Neural progenitor cell (in vitro differentiated cells): ENCODE data around the gene KRT80. TPM values are rescaled to one million over a fixed set of nuclear protein-coding genes. Genes with fewer than 3 reads are reported as not detected.
A peak's percentile ranks its signal among the peaks of the same experiment; 100 is the strongest.

Experiments used
- DNase-seq: peaks from one replicate; pipeline ENCODE4 v3.0.0-alpha.2; 2016; ENCODE audit warnings: low spot score
- H2AFZ ChIP-seq: fragments of 200-600 bp; sonication (generic); replicated peaks from 2 replicates; pipeline ENCODE4 v1.6.1; 2016; ENCODE audit warnings: antibody characterized with exemption
- H3F3A ChIP-seq: fragments of 200-600 bp; sonication (generic); 2 replicates; pipeline ENCODE4 v1.6.1; 2016; ENCODE audit warnings: antibody characterized with exemption, low read depth
- H3K27ac ChIP-seq: fragments of 200-600 bp; sonication (generic); 2 replicates; pipeline ENCODE4 v1.5.1; 2016; ENCODE audit warnings: mild to moderate bottlenecking
- H3K27me3 ChIP-seq: fragments of 200-600 bp; sonication (generic); 2 replicates; pipeline ENCODE4 v1.6.1; 2016; ENCODE audit warnings: mild to moderate bottlenecking, moderate library complexity
- H3K36me3 ChIP-seq: fragments of 200-600 bp; sonication (generic); 2 replicates; pipeline ENCODE4 v1.5.1; 2016
- H3K4me1 ChIP-seq: fragments of 200-600 bp; sonication (generic); 2 replicates; pipeline ENCODE4 v1.6.1; 2016; ENCODE audit warnings: mixed run types
- H3K4me2 ChIP-seq: fragments of 200-600 bp; sonication (generic); 2 replicates; pipeline ENCODE4 v1.6.1; 2016
- H3K4me3 ChIP-seq: fragments of 200-600 bp; sonication (generic); 2 replicates; pipeline ENCODE4 v1.5.1; 2016
- H3K79me2 ChIP-seq: fragments of 200-600 bp; sonication (generic); 2 replicates; pipeline ENCODE4 v1.6.1; 2016; ENCODE audit warnings: low read depth
- H3K9ac ChIP-seq: fragments of 200-600 bp; sonication (generic); 2 replicates; pipeline ENCODE4 v1.6.1; 2016
- H3K9me3 ChIP-seq: fragments of 200-600 bp; sonication (generic); 2 replicates; pipeline ENCODE4 v1.5.1; 2016; ENCODE audit warnings: low read depth
- H4K20me1 ChIP-seq: fragments of 200-600 bp; sonication (generic); 2 replicates; pipeline ENCODE4 v1.6.1; 2016; ENCODE audit warnings: low read depth
- H3K27ac Mint-ChIP-seq: 3 replicates; pipeline ENCODE4 v1.8.0; 2021; ENCODE audit warnings: mixed read lengths
- H3K27me3 Mint-ChIP-seq: 2 replicates; pipeline ENCODE4 v1.8.0; 2022; ENCODE audit warnings: low read depth, mild to moderate bottlenecking, inconsistent platforms, moderate library complexity, mixed read lengths; ENCODE audit not compliant: insufficient read depth
- H3K36me3 Mint-ChIP-seq: 3 replicates; pipeline ENCODE4 v1.8.0; 2021; ENCODE audit warnings: mixed read lengths
- H3K4me1 Mint-ChIP-seq: 3 replicates; pipeline ENCODE4 v1.8.0; 2021; ENCODE audit warnings: mixed read lengths
- H3K4me3 Mint-ChIP-seq: 3 replicates; pipeline ENCODE4 v1.8.0; 2021; ENCODE audit warnings: mild to moderate bottlenecking, moderate library complexity, mixed read lengths
- H3K9me3 Mint-ChIP-seq: 3 replicates; pipeline ENCODE4 v1.8.0; 2020; ENCODE audit warnings: mixed read lengths
- EZH2 ChIP-seq: fragments of 200-600 bp; sonication (generic); IDR thresholded peaks from 2 replicates; pipeline ENCODE4 v1.6.1; 2017; ENCODE audit warnings: antibody characterized with exemption, mild to moderate bottlenecking, moderate library complexity
- EZH2phosphoT487 ChIP-seq: fragments of 200-600 bp; sonication (generic); IDR thresholded peaks from 2 replicates; pipeline ENCODE4 v1.6.1; 2017; ENCODE audit warnings: antibody characterized with exemption
- total RNA-seq: library from RNA; depleted of rRNA; stranded (reverse); fragments of >200 nt; gene quantifications from 2 replicates; pipeline ENCODE4 v1.2.3, GENCODE V29; 2015; ENCODE audit warnings: low replicate concordance
- TF ChIP-seq, protein P1 (sequence below): fragments of 200-600 bp; sonication (generic); IDR thresholded peaks from 2 replicates; pipeline ENCODE4 v1.5.1; 2017; ENCODE audit warnings: antibody characterized with exemption, mild to moderate bottlenecking

KRT80 gene
- total RNA-seq, 1 donor from 2014 or later, result not detected

DNA sequence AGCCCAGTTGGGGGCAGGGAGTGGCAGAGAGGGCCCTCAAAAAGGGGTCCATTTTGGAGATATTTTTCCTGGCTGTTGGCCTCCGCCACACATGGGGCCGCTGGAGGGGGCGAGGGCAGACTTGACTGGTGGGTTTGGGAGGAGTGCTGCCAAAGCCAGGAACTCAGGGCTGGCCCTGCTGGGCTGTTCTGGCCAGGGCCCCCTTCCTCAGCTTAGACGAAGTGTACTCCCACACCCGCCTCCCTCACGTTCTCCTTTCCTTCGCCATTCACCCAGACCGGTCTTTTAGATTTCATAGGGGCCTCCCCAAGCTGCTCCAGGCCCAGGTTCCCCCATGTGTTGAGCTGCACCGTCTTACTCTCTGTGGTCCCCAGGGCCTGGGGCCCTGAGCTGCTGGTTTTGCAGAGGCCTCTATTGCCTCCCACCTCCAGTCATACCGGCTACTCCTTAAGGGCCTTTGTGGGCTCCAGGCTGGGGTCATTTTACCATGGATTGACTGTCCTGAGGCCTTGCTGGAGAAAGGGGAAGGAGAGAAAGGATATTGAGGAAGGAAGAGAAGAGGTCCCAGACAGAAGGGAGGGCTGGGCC lies 42.5 kb upstream of the KRT80 start:
- Histone ChIP-seq H3F3A (peaks cover 6% of the 10 kb centered on the region), H3K4me3 (no peak overlapping the region), H3K9ac (no peak overlapping the region), H3K4me1 (peaks cover 12% of the 10 kb centered on the region), H3K9me3 (no peaks in the 10 kb centered on the region), H4K20me1 (no peaks in the 10 kb centered on the region), H3K4me2 (no peak overlapping the region), H3K36me3 (no peaks in the 10 kb centered on the region), H3K27ac (no peak overlapping the region), H3K27me3 (peaks cover 56% of the 10 kb centered on the region), H3K79me2 (no peaks in the 10 kb centered on the region), H2AFZ (no peak overlapping the region)
- DNase-seq, result no peak
- no peaks in the 10 kb centered on the region for H3K9me3 Mint-ChIP-seq
- no peaks in the 10 kb centered on the region for H3K36me3 Mint-ChIP-seq
- H3K4me3 Mint-ChIP-seq, result no peak overlapping the region
- H3K4me1 Mint-ChIP-seq, result peaks cover 46% of the 10 kb centered on the region
- TF ChIP-seq EZH2 (no peak), EZH2phosphoT487 (no peak)
- TF ChIP-seq, protein P1, sequence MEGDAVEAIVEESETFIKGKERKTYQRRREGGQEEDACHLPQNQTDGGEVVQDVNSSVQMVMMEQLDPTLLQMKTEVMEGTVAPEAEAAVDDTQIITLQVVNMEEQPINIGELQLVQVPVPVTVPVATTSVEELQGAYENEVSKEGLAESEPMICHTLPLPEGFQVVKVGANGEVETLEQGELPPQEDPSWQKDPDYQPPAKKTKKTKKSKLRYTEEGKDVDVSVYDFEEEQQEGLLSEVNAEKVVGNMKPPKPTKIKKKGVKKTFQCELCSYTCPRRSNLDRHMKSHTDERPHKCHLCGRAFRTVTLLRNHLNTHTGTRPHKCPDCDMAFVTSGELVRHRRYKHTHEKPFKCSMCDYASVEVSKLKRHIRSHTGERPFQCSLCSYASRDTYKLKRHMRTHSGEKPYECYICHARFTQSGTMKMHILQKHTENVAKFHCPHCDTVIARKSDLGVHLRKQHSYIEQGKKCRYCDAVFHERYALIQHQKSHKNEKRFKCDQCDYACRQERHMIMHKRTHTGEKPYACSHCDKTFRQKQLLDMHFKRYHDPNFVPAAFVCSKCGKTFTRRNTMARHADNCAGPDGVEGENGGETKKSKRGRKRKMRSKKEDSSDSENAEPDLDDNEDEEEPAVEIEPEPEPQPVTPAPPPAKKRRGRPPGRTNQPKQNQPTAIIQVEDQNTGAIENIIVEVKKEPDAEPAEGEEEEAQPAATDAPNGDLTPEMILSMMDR, result no peak
- H3K27ac Mint-ChIP-seq, result no peak overlapping the region
- H3K27me3 Mint-ChIP-seq, result peaks cover 30% of the 10 kb centered on the region

DNA sequence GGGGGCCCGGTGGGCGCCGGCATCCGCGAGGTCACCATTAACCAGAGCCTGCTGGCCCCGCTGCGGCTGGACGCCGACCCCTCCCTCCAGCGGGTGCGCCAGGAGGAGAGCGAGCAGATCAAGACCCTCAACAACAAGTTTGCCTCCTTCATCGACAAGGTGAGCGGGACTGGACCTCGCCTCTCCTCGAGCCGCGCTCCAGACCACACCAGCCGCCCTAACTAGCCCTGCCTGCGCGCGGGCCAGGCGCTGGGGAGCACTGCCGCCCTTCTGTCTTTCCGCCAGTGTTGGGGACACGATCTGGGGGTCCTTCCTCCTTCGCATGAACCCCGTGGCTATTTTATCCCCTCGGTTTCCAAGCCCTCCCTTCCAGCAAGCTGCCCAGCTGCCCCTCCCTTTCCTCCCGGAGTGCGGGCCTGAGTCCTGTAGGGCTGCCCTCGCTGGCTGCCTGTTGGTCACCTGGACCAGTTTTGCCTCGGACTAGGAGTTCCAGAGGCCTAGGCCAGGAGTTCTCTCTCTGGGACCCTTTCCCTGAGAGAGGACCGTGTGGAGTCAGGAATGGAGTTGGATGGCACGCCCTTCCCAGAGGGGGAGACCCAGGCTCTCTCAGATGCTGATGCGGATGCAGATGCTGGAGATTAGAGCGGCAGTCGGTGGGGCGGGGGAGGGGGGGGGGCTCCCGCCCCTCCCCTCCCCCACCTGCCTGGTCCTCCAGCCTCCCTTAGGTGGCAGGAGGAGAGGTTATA lies 41.8 kb upstream of the KRT80 start:
- H3K36me3 ChIP-seq, result no peaks in the 10 kb centered on the region
- H4K20me1 ChIP-seq, result no peaks in the 10 kb centered on the region
- peak overlapping the region; percentile 54 for H3K4me3 ChIP-seq
- H3K4me1 Mint-ChIP-seq, result peaks cover 40% of the 10 kb centered on the region
- H3F3A ChIP-seq, result peaks cover 6% of the 10 kb centered on the region
- H3K36me3 Mint-ChIP-seq, result no peaks in the 10 kb centered on the region
- peak overlapping the region; percentile 74 for H3K4me3 Mint-ChIP-seq
- no peaks in the 10 kb centered on the region for H3K9me3 Mint-ChIP-seq
- peaks cover 56% of the 10 kb centered on the region for H3K27me3 ChIP-seq
- H3K79me2 ChIP-seq, result no peaks in the 10 kb centered on the region
- H3K27me3 Mint-ChIP-seq, result peaks cover 27% of the 10 kb centered on the region
- peak overlapping the region; percentile 90 for H2AFZ ChIP-seq
- H3K4me2 ChIP-seq, result peak overlapping the region; percentile 95
- no peak overlapping the region for H3K9ac ChIP-seq
- peak; percentile 35 for DNase-seq
- peaks cover 12% of the 10 kb centered on the region for H3K4me1 ChIP-seq
- TF ChIP-seq, protein P1, result no peak
- peak; percentile 82 for TF ChIP-seq EZH2
- TF ChIP-seq EZH2phosphoT487, result peak; percentile 47
- no peaks in the 10 kb centered on the region for H3K9me3 ChIP-seq
- H3K27ac ChIP-seq, result no peak overlapping the region
- H3K27ac Mint-ChIP-seq, result no peak overlapping the region

DNA sequence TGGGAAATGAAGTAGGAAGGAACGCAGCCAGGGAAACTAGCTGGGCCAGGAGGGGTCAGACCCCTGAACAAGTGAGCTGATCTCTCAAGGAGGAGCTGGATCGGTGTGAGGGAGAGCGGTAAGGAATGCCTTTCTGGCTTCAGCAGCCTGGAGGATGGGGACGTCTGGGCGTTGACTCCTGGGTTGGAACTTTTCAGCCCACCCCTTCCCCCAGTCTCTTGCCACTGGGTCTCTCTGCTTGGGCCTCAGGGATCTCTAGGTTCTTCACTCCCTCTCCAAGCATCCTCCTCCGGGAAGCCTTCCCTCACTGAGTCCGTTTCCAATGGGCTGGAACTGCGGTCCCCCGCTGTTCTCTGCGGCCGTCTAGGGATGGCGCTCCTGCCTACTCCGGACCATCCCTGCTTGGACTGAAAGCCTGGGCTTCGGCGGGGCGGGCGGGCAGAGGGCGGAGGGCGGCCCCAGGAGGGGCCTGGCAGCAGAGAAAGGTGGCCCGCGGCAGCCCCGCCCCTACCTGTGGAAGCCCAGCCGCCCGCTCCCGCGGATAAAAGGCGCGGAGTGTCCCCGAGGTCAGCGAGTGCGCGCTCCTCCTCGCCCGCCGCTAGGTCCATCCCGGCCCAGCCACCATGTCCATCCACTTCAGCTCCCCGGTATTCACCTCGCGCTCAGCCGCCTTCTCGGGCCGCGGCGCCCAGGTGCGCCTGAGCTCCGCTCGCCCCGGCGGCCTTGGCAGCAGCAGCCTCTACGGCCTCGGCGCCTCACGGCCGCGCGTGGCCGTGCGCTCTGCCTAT lies 41.1 kb upstream of the KRT80 start, which contains the start of gene KRT7:
Gene KRT7 (plus strand): TSS at position 570 of the 788 bp plus-strand sequence. CDS start 54 bp downstream, at position 624.
- no peaks in the 10 kb centered on the region for H3K79me2 ChIP-seq
- no peak within 1 kb of the TSS for H3K27ac Mint-ChIP-seq
- peak within 1 kb of the TSS; percentile 54 for H3K4me3 ChIP-seq
- H3K9me3 Mint-ChIP-seq, result no peaks in the 10 kb centered on the region
- peak within 1 kb of the TSS; percentile 95 for H3K4me2 ChIP-seq
- peak within 1 kb of the TSS; percentile 74 for H3K4me3 Mint-ChIP-seq
- H3K4me1 Mint-ChIP-seq, result peaks cover 32% of the 10 kb centered on the region
- H3K9me3 ChIP-seq, result no peaks in the 10 kb centered on the region
- H3K27ac ChIP-seq, result no peak within 1 kb of the TSS
- no peaks in the 10 kb centered on the region for H3K36me3 ChIP-seq
- TF ChIP-seq EZH2 (peak; percentile 93), EZH2phosphoT487 (peak; percentile 76)
- TF ChIP-seq, protein P1, result no peak
- peaks cover 6% of the 10 kb centered on the region for H3F3A ChIP-seq
- no peaks in the 10 kb centered on the region for H3K36me3 Mint-ChIP-seq
- peaks cover 12% of the 10 kb centered on the region for H3K4me1 ChIP-seq
- no peaks in the 10 kb centered on the region for H4K20me1 ChIP-seq
- H3K9ac ChIP-seq, result no peak within 1 kb of the TSS
- peaks cover 56% of the 10 kb centered on the region for H3K27me3 ChIP-seq
- peak; percentile 63 for DNase-seq
- H2AFZ ChIP-seq, result peak within 1 kb of the TSS; percentile 90
- H3K27me3 Mint-ChIP-seq, result peaks cover 28% of the 10 kb centered on the region
